ENCODE data around the gene GEMIN4.

- no peak for TF ChIP-seq CTCF (conservative IDR thresholded peaks at IDR 0.05; ENCODE audit: low read depth in 2 of 2)
- TF ChIP-seq REST (IDR thresholded peaks at IDR 0.05; ENCODE audit: unreplicated experiment) = no peak
- no peak for TF ChIP-seq EZH2 (IDR thresholded peaks at IDR 0.05; ENCODE audit: low read depth, unreplicated experiment)
- TF ChIP-seq POLR2AphosphoS5 (IDR thresholded peaks at IDR 0.05; ENCODE audit: low read depth) = no peak
- no peak for TF ChIP-seq ETS1 (IDR thresholded peaks at IDR 0.05)
- no peak for TF ChIP-seq ZNF331 (CRISPR knock-in tag; IDR thresholded peaks at IDR 0.05; ENCODE audit: low read depth)
- no peak for TF ChIP-seq CREB1 (CRISPR knock-in tag; IDR thresholded peaks at IDR 0.05; ENCODE audit: low read depth)
- no peak for TF ChIP-seq EZH2phosphoT487 (IDR thresholded peaks at IDR 0.05; ENCODE audit: unreplicated experiment)
- no peak for TF ChIP-seq JUNB (IDR thresholded peaks at IDR 0.05; ENCODE audit: unreplicated experiment)
- no peak for TF ChIP-seq STAT1 (IDR thresholded peaks at IDR 0.05; ENCODE audit: unreplicated experiment)
- TF ChIP-seq ZNF114 (CRISPR knock-in tag; IDR thresholded peaks at IDR 0.05) = no peak
These were observed 32.1 kb upstream of the GEMIN4 start for GRCh38 chr17:784143-784542.
